Transverse colon (tissue), 4 donors: ENCODE measurements around the gene AP4B1.

Experiments used
- CTCF ChIP-seq, 5 experiments: fragments of 200-600 bp in 3 of 5; fragments of 450-650 bp in 2 of 5; sonication (generic) in 3 of 5; IDR thresholded peaks; 1 replicate in 2 of 5; 2 replicates in 3 of 5; pipeline ENCODE4 v1.5.1; 2016 to 2017; ENCODE audit warnings: antibody characterized with exemption in 5 of 5, inconsistent platforms in 3 of 5, mild to moderate bottlenecking in 2 of 5, moderate library complexity in 1 of 5
- EP300 ChIP-seq: sonication (generic); formaldehyde crosslinking; IDR thresholded peaks from one replicate; pipeline ENCODE4 v1.6.1; 2017; ENCODE audit warnings: antibody characterized with exemption, low read depth
- POLR2A ChIP-seq: fragments of 450-650 bp; IDR thresholded peaks from one replicate; pipeline ENCODE4 v1.6.1; 2016; ENCODE audit warnings: antibody characterized with exemption, mild to moderate bottlenecking, moderate library complexity
- POLR2AphosphoS5 ChIP-seq, 3 donors: sonication (generic); formaldehyde crosslinking; IDR thresholded peaks; one replicate each; pipeline ENCODE4 v1.6.1; 2016; ENCODE audit warnings: antibody characterized with exemption in 3 of 3

- no peak for TF ChIP-seq CTCF (IDR thresholded peaks at IDR 0.05)
- no peak for TF ChIP-seq EP300
- no peak for TF ChIP-seq POLR2A
- no peak for TF ChIP-seq POLR2AphosphoS5 (IDR thresholded peaks at IDR 0.05)
Observed at GRCh38 chr1:113935176-113935575, 30.6 kb upstream of the AP4B1 start.
